NOMO-1 treated with dmso at 0.1 percent for 144 hours (cell line): ENCODE results near the gene OIT3.
"Not testable (repeated sequence)": the region's sequence is repeated elsewhere in the genome, so short reads cannot be mapped to it uniquely, and the experiment has no call there.

Experiments
- DNase-seq: peaks from one replicate; lab custom pipeline; 2025; ENCODE audit not compliant: unreplicated experiment; lab: John Stamatoyannopoulos, UW

OIT3 gene

GRCh38 chr10:72899545-72899944 is 6.0 kb downstream of the OIT3 start:
- DNase-seq: no peak

GRCh38 chr10:72903941-72904446 is 10.5 kb downstream of the OIT3 start:
- not testable (repeated sequence) for DNase-seq

GRCh38 chr10:72904806-72905205 is 11.3 kb downstream of the OIT3 start:
- DNase-seq: peak; percentile 48

GRCh38 chr10:72906446-72906845 is 12.9 kb downstream of the OIT3 start:
- no peak for DNase-seq

- DNase-seq: no peak
Measured at GRCh38 chr10:72910705-72911104, 17.2 kb downstream of the OIT3 start.

- DNase-seq: no peak
Measured at GRCh38 chr10:72911758-72912157, 18.2 kb downstream of the OIT3 start.

GRCh38 chr10:72912736-72913135 is 19.2 kb downstream of the OIT3 start:
- DNase-seq: no peak

- no peak for DNase-seq
Measured at GRCh38 chr10:72913287-72913686, 19.7 kb downstream of the OIT3 start.

GRCh38 chr10:72917201-72917600 is 23.7 kb downstream of the OIT3 start:
- DNase-seq: not testable (repeated sequence)

- DNase-seq: not testable (repeated sequence)
Measured at GRCh38 chr10:72917803-72918332, 24.3 kb downstream of the OIT3 start.

- DNase-seq: no peak
Measured at GRCh38 chr10:72918352-72918751, 24.8 kb downstream of the OIT3 start.

GRCh38 chr10:72921147-72921683 is 27.7 kb downstream of the OIT3 start:
- DNase-seq: not testable (repeated sequence)

GRCh38 chr10:72924351-72924750 is 30.8 kb downstream of the OIT3 start:
- no peak for DNase-seq

GRCh38 chr10:72925951-72926465 is 32.5 kb downstream of the OIT3 start:
- DNase-seq: no peak

- no peak for DNase-seq
Measured at GRCh38 chr10:72927485-72927884, 33.9 kb downstream of the OIT3 start.

GRCh38 chr10:72928798-72929197 is 35.3 kb downstream of the OIT3 start:
- DNase-seq: no peak

GRCh38 chr10:72930276-72930675 is 36.7 kb downstream of the OIT3 start:
- no peak for DNase-seq

GRCh38 chr10:72932259-72933015 is 38.9 kb downstream of the OIT3 start:
- no peak for DNase-seq

- DNase-seq: no peak
Measured at GRCh38 chr10:72935361-72935760, 41.8 kb downstream of the OIT3 start.

GRCh38 chr10:72943498-72944234 is 50.1 kb downstream of the OIT3 start:
- no peak for DNase-seq

- no peak for DNase-seq
Measured at GRCh38 chr10:72946963-72947362, 53.4 kb downstream of the OIT3 start.
